Activated naive CD8-positive, alpha-beta T cell (primary cell): ENCODE results near the gene ZIK1.

ENCODE experiments used
- H3K27ac Mint-ChIP-seq: one replicate; pipeline ENCODE4 v1.8.0; 2021; ENCODE audit warnings: mixed read lengths
- H3K27me3 Mint-ChIP-seq: one replicate; pipeline ENCODE4 v1.8.0; 2021; ENCODE audit warnings: mixed read lengths
- H3K36me3 Mint-ChIP-seq: one replicate; pipeline ENCODE4 v1.8.0; 2021; ENCODE audit warnings: mixed read lengths
- H3K4me1 Mint-ChIP-seq: one replicate; pipeline ENCODE4 v1.8.0; 2021; ENCODE audit warnings: low read depth, mixed read lengths
- H3K4me3 Mint-ChIP-seq: one replicate; pipeline ENCODE4 v1.8.0; 2021; ENCODE audit warnings: mild to moderate bottlenecking, mixed read lengths
- H3K9me3 Mint-ChIP-seq: one replicate; pipeline ENCODE4 v1.8.0; 2021; ENCODE audit warnings: low read depth, mixed read lengths

The ZIK1 gene

DNA sequence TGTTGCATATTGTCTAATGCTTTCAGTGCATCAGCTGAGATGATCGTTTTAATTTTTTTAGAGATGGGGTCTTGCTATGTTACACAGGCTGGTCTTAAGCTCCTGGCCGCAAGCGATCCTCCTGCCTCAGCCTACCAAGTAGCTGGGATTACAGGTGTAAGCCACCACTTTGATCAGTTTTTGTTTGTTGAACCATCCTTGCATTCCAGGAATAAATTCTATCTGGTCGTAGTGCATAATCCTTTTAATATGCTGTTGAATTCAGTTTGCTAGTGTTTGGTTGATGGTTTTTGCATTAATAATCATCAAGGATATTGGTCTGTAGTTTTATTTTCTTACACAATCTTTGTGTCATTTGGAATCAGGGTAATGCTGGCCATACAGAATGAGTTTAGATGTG lies 53.4 kb downstream of the ZIK1 start:
- H3K4me3 Mint-ChIP-seq, result no peak overlapping the region
- H3K36me3 Mint-ChIP-seq, result peaks cover 67% of the 10 kb centered on the region
- peaks cover 23% of the 10 kb centered on the region for H3K4me1 Mint-ChIP-seq
- H3K27me3 Mint-ChIP-seq, result no peaks in the 10 kb centered on the region
- no peak overlapping the region for H3K27ac Mint-ChIP-seq
- peaks cover 40% of the 10 kb centered on the region for H3K9me3 Mint-ChIP-seq

DNA sequence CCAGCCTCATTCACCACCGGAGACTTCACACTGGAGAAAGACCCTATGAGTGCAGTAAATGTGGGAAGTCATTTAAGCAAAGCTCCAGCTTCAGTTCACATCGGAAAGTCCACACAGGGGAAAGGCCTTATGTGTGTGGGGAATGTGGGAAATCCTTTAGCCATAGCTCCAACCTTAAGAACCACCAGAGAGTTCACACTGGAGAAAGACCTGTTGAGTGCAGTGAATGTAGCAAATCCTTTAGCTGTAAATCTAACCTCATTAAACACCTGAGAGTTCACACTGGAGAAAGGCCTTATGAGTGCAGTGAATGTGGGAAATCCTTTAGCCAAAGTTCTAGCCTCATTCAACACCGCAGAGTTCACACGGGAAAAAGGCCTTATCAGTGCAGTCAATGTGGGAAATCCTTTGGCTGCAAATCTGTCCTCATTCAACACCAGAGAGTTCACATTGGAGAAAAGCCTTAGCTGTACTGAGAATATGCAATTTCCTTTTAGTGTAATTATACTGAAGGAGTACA lies 57.8 kb downstream of the ZIK1 start:
- H3K4me3 Mint-ChIP-seq, result no peak overlapping the region
- H3K27ac Mint-ChIP-seq, result no peak overlapping the region
- no peaks in the 10 kb centered on the region for H3K4me1 Mint-ChIP-seq
- H3K27me3 Mint-ChIP-seq, result no peaks in the 10 kb centered on the region
- H3K36me3 Mint-ChIP-seq, result peaks cover 58% of the 10 kb centered on the region
- peaks cover 44% of the 10 kb centered on the region for H3K9me3 Mint-ChIP-seq

DNA sequence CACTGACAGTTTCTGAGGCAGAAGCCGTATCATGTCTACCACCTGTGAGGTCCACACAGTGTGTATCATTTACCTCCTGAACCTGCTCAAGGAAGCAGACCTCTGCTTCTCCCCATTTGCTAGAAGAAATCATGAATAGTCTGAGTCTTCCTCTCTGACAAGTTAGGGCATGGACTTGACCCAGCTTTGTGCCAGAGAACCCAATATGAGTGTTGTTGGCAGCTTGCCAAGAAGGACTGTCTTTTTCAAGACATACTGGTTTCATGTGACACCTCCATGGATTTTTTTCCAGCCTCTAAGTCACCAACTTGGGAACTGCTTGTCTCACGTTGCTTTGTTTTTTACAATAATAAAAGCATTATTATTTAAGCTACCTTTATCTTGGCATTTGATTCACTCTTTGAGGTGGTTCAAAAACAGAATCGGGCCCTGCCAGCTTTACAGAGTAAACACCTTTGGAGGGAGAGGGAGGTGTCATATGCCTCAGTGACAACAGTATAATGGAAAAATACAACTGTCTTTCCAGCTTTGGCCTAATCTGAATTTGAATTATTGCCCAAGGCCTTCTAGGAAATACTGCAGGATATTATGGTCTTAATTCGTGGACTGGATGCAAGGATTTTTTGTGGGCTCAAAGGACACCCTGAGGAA lies 58.6 kb downstream of the ZIK1 start:
- H3K4me3 Mint-ChIP-seq, result no peak overlapping the region
- no peaks in the 10 kb centered on the region for H3K4me1 Mint-ChIP-seq
- peaks cover 39% of the 10 kb centered on the region for H3K9me3 Mint-ChIP-seq
- no peaks in the 10 kb centered on the region for H3K27me3 Mint-ChIP-seq
- H3K27ac Mint-ChIP-seq, result no peak overlapping the region
- H3K36me3 Mint-ChIP-seq, result peaks cover 53% of the 10 kb centered on the region
